ENCODE measurements around the gene GALT. TPM values are rescaled to one million over a fixed set of nuclear protein-coding genes. Genes with fewer than 3 reads are reported as not detected.

Gene GALT
- total and polyA plus RNA-seq, 2 donors (not counting 1 experiment from before 2014, with no cell fraction given), result 111 to 167 TPM

DNA sequence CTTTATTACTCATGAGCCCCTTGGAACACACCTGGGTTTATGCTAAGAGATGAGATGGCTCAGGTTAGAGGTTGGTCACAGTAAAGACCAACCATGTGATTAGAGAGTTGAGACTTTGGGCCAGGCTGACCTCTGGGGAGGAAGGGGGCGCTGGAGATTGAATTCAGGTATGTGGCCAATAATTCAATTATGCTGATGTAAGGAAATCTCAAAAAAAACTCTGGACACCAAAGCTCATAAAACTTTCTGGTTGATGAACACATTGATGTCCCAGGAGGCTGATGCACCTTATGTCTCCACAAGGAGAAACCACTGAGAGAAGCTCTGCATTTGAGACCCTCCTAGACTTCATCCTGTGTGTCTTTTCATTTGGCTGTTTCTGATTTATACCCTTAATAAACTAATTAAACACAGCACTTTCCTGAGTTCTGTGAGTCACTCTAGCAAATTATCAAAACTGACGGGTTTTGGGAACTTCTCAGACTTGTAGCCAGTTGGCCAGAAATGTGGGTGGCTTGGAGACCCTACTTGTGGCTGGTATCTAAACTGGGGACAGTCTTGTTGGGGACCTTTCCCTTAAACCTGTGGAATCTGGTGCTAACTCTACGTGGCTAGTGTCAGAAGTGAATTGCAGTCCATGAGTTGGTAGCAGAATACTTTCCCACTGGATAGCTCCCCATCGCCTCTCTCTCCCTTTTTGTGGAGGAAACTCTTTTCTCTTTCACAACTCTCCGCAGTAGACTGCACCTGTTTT lies 23.5 kb downstream of the GALT start:
- Histone ChIP-seq H3K4me3 (ENCODE audit: control extremely low read depth in 1 of 5, extremely low read depth in 1 of 5, insufficient read depth in 1 of 5, low read depth in 2 of 5, low read length in 4 of 5) (no peak overlapping the region), H4K20me1 (ENCODE audit: control insufficient read depth, insufficient read depth, low read length, poor library complexity, severe bottlenecking) (no peaks in the 10 kb centered on the region), H3K4me2 (replicated peaks; ENCODE audit: low read depth, low read length, poor library complexity, severe bottlenecking) (no peak overlapping the region), H3K4me1 (ENCODE audit: control insufficient read depth in 2 of 2, insufficient read depth in 2 of 2, low read length in 2 of 2) (peaks cover 4 to 10% of the 10 kb centered on the region in 2 donors), H3K27ac (ENCODE audit: low read length in 2 of 2) (no peak overlapping the region), H3K36me3 (replicated peaks in 1 of 2; ENCODE audit: control extremely low read depth in 1 of 2, control insufficient read depth in 1 of 2, extremely low read depth in 1 of 2, insufficient read depth in 2 of 2, low read length in 1 of 2) (no peaks in the 10 kb centered on the region), H3K79me2 (ENCODE audit: control insufficient read depth, insufficient read depth, low read length) (no peaks in the 10 kb centered on the region), H3K27me3 (replicated peaks in 1 of 4; ENCODE audit: control extremely low read depth in 1 of 4, control insufficient read depth in 3 of 4, insufficient read depth in 4 of 4, low read length in 3 of 4) (peaks cover 0 to 2% (median 0%) of the 10 kb centered on the region in 4 experiments), H2AFZ (ENCODE audit: insufficient read depth, low read depth, low read length, poor library complexity, severe bottlenecking) (no peak overlapping the region), H3K9me3 (ENCODE audit: control extremely low read depth in 1 of 3, control insufficient read depth in 2 of 3, insufficient read depth in 1 of 3, low read length in 2 of 3) (peaks cover 0 to 15% (median 8%) of the 10 kb centered on the region in 3 donors), H3K9ac (ENCODE audit: low read length) (no peak overlapping the region)
- no peak overlapping the region for H3K27ac Mint-ChIP-seq
- ATAC-seq (ENCODE audit: low read depth), result no peak
- ChIA-PET POLR2A (interaction anchor here (0.6 kb wide), 1 partner anchor 731 kb away, joined by 5 read pairs; no protein-coding TSS in a partner anchor), CTCF (interaction anchor here (1.5 kb wide), 1 partner anchor 32 kb away, joined by 3 read pairs; no protein-coding TSS in a partner anchor)
- H3K9me3 Mint-ChIP-seq (ENCODE audit: insufficient read depth), result peaks cover 10% of the 10 kb centered on the region
- 92% methylated on average over 2 of the region's 5 CpGs for WGBS (ENCODE audit: insufficient coverage)
- intact Hi-C loops (cut with micrococcal nuclease), result loop anchor here (5.0 kb wide), 2 partner anchors 293 to 1142 kb away; partner anchors contain the start of genes MYORG and SPAG8
- TF ChIP-seq, protein P1, sequence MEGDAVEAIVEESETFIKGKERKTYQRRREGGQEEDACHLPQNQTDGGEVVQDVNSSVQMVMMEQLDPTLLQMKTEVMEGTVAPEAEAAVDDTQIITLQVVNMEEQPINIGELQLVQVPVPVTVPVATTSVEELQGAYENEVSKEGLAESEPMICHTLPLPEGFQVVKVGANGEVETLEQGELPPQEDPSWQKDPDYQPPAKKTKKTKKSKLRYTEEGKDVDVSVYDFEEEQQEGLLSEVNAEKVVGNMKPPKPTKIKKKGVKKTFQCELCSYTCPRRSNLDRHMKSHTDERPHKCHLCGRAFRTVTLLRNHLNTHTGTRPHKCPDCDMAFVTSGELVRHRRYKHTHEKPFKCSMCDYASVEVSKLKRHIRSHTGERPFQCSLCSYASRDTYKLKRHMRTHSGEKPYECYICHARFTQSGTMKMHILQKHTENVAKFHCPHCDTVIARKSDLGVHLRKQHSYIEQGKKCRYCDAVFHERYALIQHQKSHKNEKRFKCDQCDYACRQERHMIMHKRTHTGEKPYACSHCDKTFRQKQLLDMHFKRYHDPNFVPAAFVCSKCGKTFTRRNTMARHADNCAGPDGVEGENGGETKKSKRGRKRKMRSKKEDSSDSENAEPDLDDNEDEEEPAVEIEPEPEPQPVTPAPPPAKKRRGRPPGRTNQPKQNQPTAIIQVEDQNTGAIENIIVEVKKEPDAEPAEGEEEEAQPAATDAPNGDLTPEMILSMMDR (IDR thresholded peaks at IDR 0.05), result no peak
- TF ChIP-seq EZH2 (IDR thresholded peaks at IDR 0.05; ENCODE audit: borderline replicate concordance, insufficient read depth, low read depth, low read length, poor library complexity, severe bottlenecking), result no peak
- H3K27me3 Mint-ChIP-seq, result no peaks in the 10 kb centered on the region
- DNase-seq, result no peak
- H3K4me3 Mint-ChIP-seq, result no peak overlapping the region
- H3K4me1 Mint-ChIP-seq, result peaks cover 11% of the 10 kb centered on the region

DNA sequence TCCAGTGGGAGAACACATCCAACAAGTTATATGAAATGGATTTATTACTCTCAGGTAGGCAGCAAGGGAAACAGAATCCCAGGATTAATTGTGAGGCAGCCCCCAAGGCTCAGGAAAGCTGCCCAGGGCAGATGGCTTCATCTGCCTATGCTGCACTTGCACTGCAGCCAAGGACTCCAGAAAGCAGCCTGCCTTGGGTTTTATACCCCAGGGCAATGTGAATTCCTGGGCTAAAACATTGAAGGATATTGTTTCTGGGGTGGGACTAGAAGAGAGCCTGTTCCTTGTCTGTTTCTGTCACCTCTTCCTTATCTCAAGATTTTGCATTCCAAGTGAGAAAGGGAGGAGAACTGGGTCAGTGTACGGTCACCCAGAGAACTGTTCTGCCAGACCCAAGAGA lies 24.8 kb downstream of the GALT start:
- ATAC-seq (ENCODE audit: low read depth) (no peak), DNase-seq (no peak)
- WGBS (ENCODE audit: insufficient coverage), result no CpG with 5 or more reads among the region's 1 CpG
- no peak for TF ChIP-seq EZH2 (IDR thresholded peaks at IDR 0.05; ENCODE audit: borderline replicate concordance, insufficient read depth, low read depth, low read length, poor library complexity, severe bottlenecking)
- TF ChIP-seq, protein P1 (IDR thresholded peaks at IDR 0.05), result no peak
- CTCF ChIA-PET, result no interaction called here
- Mint-ChIP-seq H3K27me3 (no peaks in the 10 kb centered on the region), H3K4me3 (no peak overlapping the region), H3K27ac (no peak overlapping the region), H3K9me3 (ENCODE audit: insufficient read depth) (peaks cover 10% of the 10 kb centered on the region), H3K4me1 (peaks cover 4% of the 10 kb centered on the region)
- Histone ChIP-seq H3K27me3 (replicated peaks in 1 of 4; ENCODE audit: control extremely low read depth in 1 of 4, control insufficient read depth in 3 of 4, insufficient read depth in 4 of 4, low read length in 3 of 4) (peaks cover 0 to 2% (median 0%) of the 10 kb centered on the region in 4 experiments), H3K4me2 (replicated peaks; ENCODE audit: low read depth, low read length, poor library complexity, severe bottlenecking) (no peak overlapping the region), H3K27ac (ENCODE audit: low read length in 2 of 2) (no peak overlapping the region), H3K79me2 (ENCODE audit: control insufficient read depth, insufficient read depth, low read length) (no peaks in the 10 kb centered on the region), H3K4me3 (ENCODE audit: control extremely low read depth in 1 of 5, extremely low read depth in 1 of 5, insufficient read depth in 1 of 5, low read depth in 2 of 5, low read length in 4 of 5) (no peak overlapping the region), H3K9ac (ENCODE audit: low read length) (no peak overlapping the region), H3K36me3 (replicated peaks in 1 of 2; ENCODE audit: control extremely low read depth in 1 of 2, control insufficient read depth in 1 of 2, extremely low read depth in 1 of 2, insufficient read depth in 2 of 2, low read length in 1 of 2) (no peaks in the 10 kb centered on the region), H2AFZ (ENCODE audit: insufficient read depth, low read depth, low read length, poor library complexity, severe bottlenecking) (no peak overlapping the region), H3K9me3 (ENCODE audit: control extremely low read depth in 1 of 3, control insufficient read depth in 2 of 3, insufficient read depth in 1 of 3, low read length in 2 of 3) (peaks cover 0 to 8% (median 7%) of the 10 kb centered on the region in 3 donors), H3K4me1 (ENCODE audit: control insufficient read depth in 2 of 2, insufficient read depth in 2 of 2, low read length in 2 of 2) (peaks cover 0 to 1% of the 10 kb centered on the region in 2 donors), H4K20me1 (ENCODE audit: control insufficient read depth, insufficient read depth, low read length, poor library complexity, severe bottlenecking) (no peaks in the 10 kb centered on the region)
- POLR2A ChIA-PET, result no interaction called here
- intact Hi-C loops (cut with micrococcal nuclease), result no loop called here
